WI38 (cell line): Measurements from ENCODE around the gene SMARCD1.
A peak's percentile ranks its signal among the peaks of the same experiment; 100 is the strongest.

Experiments used
- H3K4me3 ChIP-seq: 2 replicates; pipeline ENCODE4 v1.5.1; 2011; ENCODE audit warnings: low read depth, mild to moderate bottlenecking, control low read depth, low read length
- CTCF ChIP-seq: IDR thresholded peaks from 2 replicates; pipeline ENCODE4 v1.5.1; 2012; ENCODE audit warnings: low read depth, mild to moderate bottlenecking, control low read depth, low read length

Gene SMARCD1

GRCh38 chr12:50087995-50088394, 2.9 kb downstream of the SMARCD1 start:
- no peak overlapping the region for H3K4me3 ChIP-seq
- TF ChIP-seq CTCF = no peak

- TF ChIP-seq CTCF = peak; percentile 75
- no peak overlapping the region for H3K4me3 ChIP-seq
Observed at GRCh38 chr12:50088577-50089335, 3.6 kb downstream of the SMARCD1 start.

- no peak overlapping the region for H3K4me3 ChIP-seq
- TF ChIP-seq CTCF = no peak
Observed at GRCh38 chr12:50089730-50090129, 4.6 kb downstream of the SMARCD1 start.

GRCh38 chr12:50090391-50090790, 5.2 kb downstream of the SMARCD1 start:
- no peak overlapping the region for H3K4me3 ChIP-seq
- TF ChIP-seq CTCF = no peak

GRCh38 chr12:50097952-50098351, 12.8 kb downstream of the SMARCD1 start:
- TF ChIP-seq CTCF = no peak
- H3K4me3 ChIP-seq = no peak overlapping the region

GRCh38 chr12:50099302-50100008, 14.3 kb downstream of the SMARCD1 start:
- TF ChIP-seq CTCF = no peak
- no peak overlapping the region for H3K4me3 ChIP-seq

- H3K4me3 ChIP-seq = no peak overlapping the region
- TF ChIP-seq CTCF = no peak
Observed at GRCh38 chr12:50100561-50100960, 15.4 kb downstream of the SMARCD1 start.
